AG04449 (cell line): ENCODE results near the gene MTO1.
"Not testable (repeated sequence)": the region's sequence is repeated elsewhere in the genome, so short reads cannot be mapped to it uniquely, and the experiment has no call there.

Experiments
- CTCF ChIA-PET: fragments of 350-600 bp; formaldehyde crosslinking; extraction: SDS; loops from one replicate; lab custom pipeline; 2021; ENCODE audit warnings: antibody characterized with exemption; lab: Yijun Ruan, JAX
- POLR2A ChIA-PET: fragments of 400-600, 350-600 bp; formaldehyde crosslinking; extraction: SDS; loops from one replicate; lab custom pipeline; 2020; ENCODE audit warnings: antibody characterized with exemption, inconsistent platforms; lab: Yijun Ruan, JAX
- DNase-seq: peaks from one replicate; pipeline ENCODE4 v3.0.0-alpha.2; 2010; ENCODE audit warnings: low read depth, low spot score
- H3K4me3 ChIP-seq: 2 replicates; pipeline ENCODE4 v1.5.1; 2011; ENCODE audit warnings: low read depth, mild to moderate bottlenecking, control low read depth, low read length
- TF ChIP-seq, protein P1 (sequence below): IDR thresholded peaks from one replicate; pipeline ENCODE4 v1.5.1; 2011; ENCODE audit warnings: mild to moderate bottlenecking, moderate library complexity, low read length, control low read depth, inconsistent platforms; ENCODE audit not compliant: insufficient read depth; ENCODE audit errors: missing control alignments

Gene MTO1

DNA sequence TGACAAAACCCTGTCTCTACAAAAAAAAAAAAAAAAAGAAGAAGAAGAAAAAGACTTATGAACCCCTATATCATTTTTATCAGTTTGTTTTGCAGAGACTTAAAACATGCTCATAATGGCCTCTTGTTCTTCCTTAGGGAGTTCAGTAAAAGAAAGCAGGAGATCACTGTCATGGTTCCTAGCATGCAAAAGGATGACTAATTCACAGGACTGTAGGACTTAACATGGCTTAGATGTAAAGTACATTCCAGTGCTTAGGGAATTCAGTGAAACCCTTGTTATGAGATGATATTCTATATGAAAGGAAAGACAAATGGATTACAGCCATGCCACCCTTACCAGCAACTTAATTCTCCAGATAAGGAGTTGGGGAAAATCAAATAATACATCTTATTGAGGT, 29.8 kb downstream of the MTO1 start:
- H3K4me3 ChIP-seq, result no peak overlapping the region
- POLR2A ChIA-PET, result no interaction called here
- TF ChIP-seq, protein P1, sequence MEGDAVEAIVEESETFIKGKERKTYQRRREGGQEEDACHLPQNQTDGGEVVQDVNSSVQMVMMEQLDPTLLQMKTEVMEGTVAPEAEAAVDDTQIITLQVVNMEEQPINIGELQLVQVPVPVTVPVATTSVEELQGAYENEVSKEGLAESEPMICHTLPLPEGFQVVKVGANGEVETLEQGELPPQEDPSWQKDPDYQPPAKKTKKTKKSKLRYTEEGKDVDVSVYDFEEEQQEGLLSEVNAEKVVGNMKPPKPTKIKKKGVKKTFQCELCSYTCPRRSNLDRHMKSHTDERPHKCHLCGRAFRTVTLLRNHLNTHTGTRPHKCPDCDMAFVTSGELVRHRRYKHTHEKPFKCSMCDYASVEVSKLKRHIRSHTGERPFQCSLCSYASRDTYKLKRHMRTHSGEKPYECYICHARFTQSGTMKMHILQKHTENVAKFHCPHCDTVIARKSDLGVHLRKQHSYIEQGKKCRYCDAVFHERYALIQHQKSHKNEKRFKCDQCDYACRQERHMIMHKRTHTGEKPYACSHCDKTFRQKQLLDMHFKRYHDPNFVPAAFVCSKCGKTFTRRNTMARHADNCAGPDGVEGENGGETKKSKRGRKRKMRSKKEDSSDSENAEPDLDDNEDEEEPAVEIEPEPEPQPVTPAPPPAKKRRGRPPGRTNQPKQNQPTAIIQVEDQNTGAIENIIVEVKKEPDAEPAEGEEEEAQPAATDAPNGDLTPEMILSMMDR, result no peak
- no peak for DNase-seq
- CTCF ChIA-PET, result interaction anchor here (0.7 to 1.2 kb wide), 4 partner anchors 12 to 119 kb away, joined by 3 to 6 read pairs (median 4); no protein-coding TSS in a partner anchor

DNA sequence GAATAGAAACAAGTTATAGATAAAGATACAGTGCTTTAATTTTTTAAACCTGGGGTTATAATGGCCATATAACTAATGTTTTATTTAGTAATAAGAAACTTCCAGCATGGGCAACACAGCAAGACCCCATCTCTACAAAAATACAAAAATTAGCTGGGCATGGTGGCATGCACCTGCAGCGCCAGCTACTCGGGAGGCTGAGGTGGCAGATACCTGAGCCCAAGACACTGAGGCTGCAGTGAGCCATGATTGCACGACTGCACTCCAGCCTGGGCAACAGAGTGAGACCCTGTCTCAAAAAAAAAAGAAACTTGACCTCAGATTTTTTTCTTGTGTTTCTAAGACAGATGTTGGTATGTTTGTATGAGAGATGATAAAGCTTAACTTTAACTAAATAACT, 36.4 kb downstream of the MTO1 start:
- TF ChIP-seq, protein P1, result no peak
- DNase-seq, result no peak
- ChIA-PET CTCF (interaction anchor here (1.0 to 3.7 kb wide), 3 partner anchors 13 to 155 kb away, joined by 3 to 25 read pairs (median 4); no protein-coding TSS in a partner anchor), POLR2A (interaction anchor here (1.9 kb wide), 1 partner anchor 24 kb away, joined by 7 read pairs; no protein-coding TSS in a partner anchor)
- no peak overlapping the region for H3K4me3 ChIP-seq

- POLR2A ChIA-PET, result interaction anchor here (1.0 kb wide), 1 partner anchor 8 kb away, joined by 4 read pairs; no protein-coding TSS in a partner anchor
- CTCF ChIA-PET, result interaction anchor here (1.3 to 3.6 kb wide), 2 partner anchors 12 to 108 kb away, joined by 3 to 26 read pairs; no protein-coding TSS in a partner anchor
- no peak overlapping the region for H3K4me3 ChIP-seq
- DNase-seq, result no peak
- TF ChIP-seq, protein P1, result no peak
Measured at GRCh38 chr6:73503027-73503772, 41.7 kb downstream of the MTO1 start.

GRCh38 chr6:73504160-73504559, 42.6 kb downstream of the MTO1 start:
- ChIA-PET POLR2A (no interaction called here), CTCF (interaction anchor here (1.3 kb wide), 1 partner anchor 11 kb away, joined by 3 read pairs; no protein-coding TSS in a partner anchor)
- no peak for DNase-seq
- TF ChIP-seq, protein P1, result no peak
- H3K4me3 ChIP-seq, result no peak overlapping the region

DNA sequence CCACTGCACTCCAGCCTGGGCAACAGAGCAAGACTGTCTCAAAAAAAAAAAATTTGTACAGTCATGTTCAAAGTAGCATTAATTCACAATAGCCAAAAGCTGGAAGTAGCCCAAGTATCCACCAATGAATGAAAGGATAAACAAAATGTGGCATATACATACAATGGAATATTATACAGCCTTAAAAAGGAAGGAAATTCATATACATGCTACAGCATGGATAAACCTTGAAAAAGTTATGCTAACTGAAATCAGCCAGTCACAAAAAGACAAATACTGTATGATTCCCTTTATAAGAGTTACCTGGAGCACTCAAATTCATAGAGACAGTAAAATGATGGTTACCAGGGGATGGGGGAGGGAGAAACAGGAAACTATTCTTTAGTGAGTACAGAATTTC, 43.6 kb downstream of the MTO1 start:
- ChIA-PET POLR2A (no interaction called here), CTCF (interaction anchor here (1.4 kb wide), 1 partner anchor 106 kb away, joined by 8 read pairs; no protein-coding TSS in a partner anchor)
- TF ChIP-seq, protein P1, result no peak
- DNase-seq, result no peak
- H3K4me3 ChIP-seq, result no peak overlapping the region

DNA sequence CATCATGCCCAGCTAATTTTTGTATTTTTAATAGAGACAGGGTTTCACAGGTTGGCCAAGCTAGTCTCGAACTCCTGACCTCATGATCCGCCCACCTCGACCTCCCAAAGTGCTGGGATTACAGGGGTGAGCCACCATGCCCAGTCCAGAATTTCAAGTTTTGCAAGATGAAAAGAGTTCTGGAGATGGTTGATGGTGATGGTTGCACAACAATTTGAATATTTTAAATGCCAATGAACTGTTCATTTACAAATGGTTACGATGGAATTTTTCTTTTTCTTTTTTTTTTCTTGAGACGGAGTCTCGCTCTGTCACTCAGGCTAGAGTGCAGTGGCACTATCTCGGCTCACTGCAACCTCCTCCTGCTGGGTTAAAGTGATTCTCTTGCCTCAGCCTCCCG, 44.2 kb downstream of the MTO1 start:
- H3K4me3 ChIP-seq, DNase-seq, POLR2A ChIA-PET: not testable (repeated sequence)
- CTCF ChIA-PET, result interaction anchor here (1.4 kb wide), 1 partner anchor 105 kb away, joined by 8 read pairs; no protein-coding TSS in a partner anchor
